Ishikawa (cell line): Measurements from ENCODE around the gene RIPOR2.

Experiments
- CEBPB ChIP-seq: IDR thresholded peaks from 2 replicates; pipeline ENCODE4 v1.6.1; 2012
- CREB1 ChIP-seq: IDR thresholded peaks from 2 replicates; pipeline ENCODE4 v1.6.1; 2012; ENCODE audit warnings: low read depth
- EGR1 ChIP-seq: IDR thresholded peaks from 2 replicates; pipeline ENCODE4 v1.6.1; 2012
- EP300 ChIP-seq: IDR thresholded peaks from 2 replicates; pipeline ENCODE4 v1.6.1; 2012; ENCODE audit warnings: borderline replicate concordance
- FOXM1 ChIP-seq: IDR thresholded peaks from 2 replicates; pipeline ENCODE4 v1.6.1; 2012; ENCODE audit warnings: low read depth, borderline replicate concordance
- MAX ChIP-seq: IDR thresholded peaks from 2 replicates; pipeline ENCODE4 v1.6.1; 2012
- RAD21 ChIP-seq: IDR thresholded peaks from 2 replicates; pipeline ENCODE4 v1.6.1; 2012; ENCODE audit warnings: low read depth
- TAF1 ChIP-seq: IDR thresholded peaks from 2 replicates; pipeline ENCODE4 v1.6.1; 2012; ENCODE audit warnings: low read depth, mild to moderate bottlenecking
- ZBTB7A ChIP-seq: IDR thresholded peaks from 2 replicates; pipeline ENCODE4 v1.6.1; 2012; ENCODE audit warnings: low read depth

GRCh38 chr6:24854077-24854666 lies 81.6 kb downstream of the RIPOR2 start:
- no peak for TF ChIP-seq EGR1
- TF ChIP-seq EP300: no peak
- TF ChIP-seq CREB1: no peak
- no peak for TF ChIP-seq TAF1
- TF ChIP-seq MAX: no peak
- no peak for TF ChIP-seq RAD21
- no peak for TF ChIP-seq FOXM1
- TF ChIP-seq CEBPB: no peak
- TF ChIP-seq ZBTB7A: no peak
